SK-N-MC (cell line): ENCODE results near the gene PCDHGB3.

ENCODE experiments used
- EZH2 ChIP-seq: fragments of 200-600 bp; sonication (generic); IDR thresholded peaks from one replicate; pipeline ENCODE4 v1.6.1; 2017; ENCODE audit warnings: antibody characterized with exemption
- FOXP2 ChIP-seq: optimal IDR thresholded peaks from 2 replicates; pipeline ENCODE3; 2011; ENCODE audit warnings: mild to moderate bottlenecking, moderate library complexity; ENCODE audit not compliant: insufficient read depth; ENCODE audit errors: extremely low read length, control extremely low read depth
- POLR2AphosphoS5 ChIP-seq: IDR thresholded peaks from 2 replicates; pipeline ENCODE4 v1.6.1; 2012; ENCODE audit warnings: mild to moderate bottlenecking, low read depth, low read length, borderline replicate concordance

- no peak for TF ChIP-seq EZH2
- TF ChIP-seq POLR2AphosphoS5, result no peak
- no peak for TF ChIP-seq FOXP2
Measured at GRCh38 chr5:141342773-141343172, 27.3 kb upstream of the PCDHGB3 start.
